Measurements from ENCODE around the gene LRRFIP1. TPM values are rescaled to one million over a fixed set of nuclear protein-coding genes. Genes with fewer than 3 reads are reported as not detected.

Gene LRRFIP1
- total and polyA plus RNA-seq, 2 of the 13 experiments (the other 11 are each of a cell fraction or from before 2014, with no cell fraction given): 15.9 to 40.5 TPM

GRCh38 chr2:237614151-237614720 lies 13.2 kb upstream of the LRRFIP1 start (continued):
- TF ChIP-seq ARNT2 (CRISPR knock-in tag; IDR thresholded peaks at IDR 0.05; ENCODE audit: low read depth): no peak
- TF ChIP-seq ZNF562 (CRISPR knock-in tag; IDR thresholded peaks at IDR 0.05; ENCODE audit: borderline replicate concordance): no peak
- 0 out of 2 replicates have a peak, but pooled peaks have one; percentile 9 for TF ChIP-seq NRL (CRISPR knock-in tag; IDR thresholded peaks at IDR 0.05; ENCODE audit: borderline replicate concordance)
- no peak for TF ChIP-seq BRCA1 (CRISPR knock-in tag; IDR thresholded peaks at IDR 0.05)
- TF ChIP-seq ZBTB46 (CRISPR knock-in tag; IDR thresholded peaks at IDR 0.05; ENCODE audit: borderline replicate concordance): no peak
- peak; percentile 97 for TF ChIP-seq MIER3 (CRISPR knock-in tag; IDR thresholded peaks at IDR 0.05; ENCODE audit: borderline replicate concordance)
- TF ChIP-seq ZNF724P (CRISPR knock-in tag; IDR thresholded peaks at IDR 0.05; ENCODE audit: borderline replicate concordance): 0 out of 2 replicates have a peak, but pooled peaks have one; percentile 49
- no peak for TF ChIP-seq ATF5 (CRISPR knock-in tag; IDR thresholded peaks at IDR 0.05; ENCODE audit: low read depth)
- TF ChIP-seq ZNF607 (CRISPR knock-in tag; IDR thresholded peaks at IDR 0.05; ENCODE audit: borderline replicate concordance): 0 out of 2 replicates have a peak, but pooled peaks have one; percentile 53
- TF ChIP-seq REL (CRISPR knock-in tag; conservative IDR thresholded peaks at IDR 0.05): no peak
- TF ChIP-seq ZNF280B (CRISPR knock-in tag; IDR thresholded peaks at IDR 0.05; ENCODE audit: borderline replicate concordance): no peak
- peak; percentile 58; the same call in 1 of the 2 replicates for TF ChIP-seq ZFP91 (CRISPR knock-in tag; IDR thresholded peaks at IDR 0.05; ENCODE audit: borderline replicate concordance)
- TF ChIP-seq ZNF225 (CRISPR knock-in tag; IDR thresholded peaks at IDR 0.05): 0 out of 2 replicates have a peak, but pooled peaks have one; percentile 23
- TF ChIP-seq RBM22 (optimal IDR thresholded peaks at IDR 0.05; ENCODE audit: low read length): peak; percentile 33
- peak; percentile 91 for TF ChIP-seq NFIC (IDR thresholded peaks at IDR 0.05; ENCODE audit: low read length)
- no peak for TF ChIP-seq ZNF142 (CRISPR knock-in tag; IDR thresholded peaks at IDR 0.05)

Data from HepG2 (cell line).